Spinal cord (tissue), 10 donors: Measurements from ENCODE around the gene GSTK1. TPM values are rescaled to one million over a fixed set of nuclear protein-coding genes. Genes with fewer than 3 reads are reported as not detected.
A peak's percentile ranks its signal among the peaks of the same experiment; 100 is the strongest.

Experiments used
- DNase-seq, 6 donors: peaks; one replicate each; pipeline versions ENCODE4 v3.0.0 to v3.0.0-alpha.2; 2013 to 2015; ENCODE audit warnings: low spot score in 6 of 6, low read depth in 4 of 6
- H3K27ac ChIP-seq: one replicate; pipeline ENCODE4 v1.5.1; 2013; ENCODE audit warnings: low read depth, low read length, control low read depth
- H3K27me3 ChIP-seq: one replicate; pipeline ENCODE4 v1.6.1; 2013; ENCODE audit warnings: low read length; ENCODE audit not compliant: control insufficient read depth, insufficient read depth
- H3K36me3 ChIP-seq: one replicate; pipeline ENCODE4 v1.6.1; 2013; ENCODE audit warnings: low read length; ENCODE audit not compliant: control insufficient read depth, insufficient read depth
- H3K4me1 ChIP-seq: one replicate; pipeline ENCODE4 v1.6.1; 2013; ENCODE audit warnings: low read length; ENCODE audit not compliant: control insufficient read depth, insufficient read depth
- H3K4me3 ChIP-seq: one replicate; pipeline ENCODE4 v1.5.1; 2013; ENCODE audit warnings: low read depth, low read length, control low read depth
- H3K9me3 ChIP-seq: one replicate; pipeline ENCODE4 v1.6.1; 2013; ENCODE audit warnings: low read length; ENCODE audit not compliant: control insufficient read depth, insufficient read depth
- WGBS: methylation state at CpG from one replicate; pipeline ENCODE4 v1.1.5; 2013; ENCODE audit warnings: missing lambda C conversion rate; ENCODE audit not compliant: insufficient coverage; 5-methylcytosine and 5-hydroxymethylcytosine counted together
- polyA plus RNA-seq, 2 donors: library from polyadenylated mRNA; unstranded; fragments of 120-200 nt; gene quantifications; one replicate each; pipeline ENCODE4 v1.2.1, GENCODE V29; 2013; ENCODE audit not compliant: insufficient read length in 2 of 2
- total RNA-seq, 2 donors: library from RNA; depleted of rRNA in 1 of 2; stranded (reverse); fragments of 120-200 nt in 1 of 2; fragments of >200 nt in 1 of 2; gene quantifications; one replicate each; pipeline versions ENCODE4 v1.2.3 to v1.2.4, GENCODE V29; 2013 to 2014
- donor health status: healthy.

GSTK1 gene
- total and polyA plus RNA-seq, 4 donors = 58.2 to 131 (median 88.1) TPM

DNA sequence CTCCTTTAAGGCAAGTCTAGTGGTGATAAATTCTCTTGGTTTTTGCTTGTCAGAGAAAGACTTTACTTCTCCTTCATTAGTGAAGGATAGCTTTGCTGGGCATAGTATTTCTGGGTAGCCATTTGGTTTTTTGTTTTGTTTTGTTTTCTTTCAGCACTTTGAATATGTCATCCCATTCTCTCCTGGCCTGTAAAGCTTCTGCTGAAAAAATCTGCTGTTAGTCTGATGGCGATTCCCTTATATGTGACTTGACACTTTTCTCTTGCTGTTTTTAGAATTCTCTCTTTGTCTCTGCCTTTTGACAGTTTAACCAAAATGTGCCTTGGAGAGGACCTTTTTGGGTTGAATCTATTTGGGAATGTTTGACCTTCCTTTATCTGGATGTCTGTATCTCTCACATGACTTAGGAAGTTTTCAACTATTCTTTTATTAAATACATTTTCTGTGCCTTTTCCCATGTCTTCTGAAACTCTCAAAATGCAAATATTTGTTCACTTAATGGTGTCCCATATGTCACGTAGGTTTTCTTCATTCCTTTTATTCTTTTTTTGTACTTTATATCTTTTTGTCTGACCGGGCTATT, 26.7 kb upstream of the GSTK1 start:
- no CpG with 5 or more reads among the region's 3 CpGs for WGBS
- no peaks in the 10 kb centered on the region for H3K36me3 ChIP-seq
- H3K9me3 ChIP-seq = peaks cover 3% of the 10 kb centered on the region
- no peak overlapping the region for H3K27ac ChIP-seq
- H3K4me3 ChIP-seq = no peak overlapping the region
- H3K4me1 ChIP-seq = no peaks in the 10 kb centered on the region
- no peaks in the 10 kb centered on the region for H3K27me3 ChIP-seq
- no peak for DNase-seq

DNA sequence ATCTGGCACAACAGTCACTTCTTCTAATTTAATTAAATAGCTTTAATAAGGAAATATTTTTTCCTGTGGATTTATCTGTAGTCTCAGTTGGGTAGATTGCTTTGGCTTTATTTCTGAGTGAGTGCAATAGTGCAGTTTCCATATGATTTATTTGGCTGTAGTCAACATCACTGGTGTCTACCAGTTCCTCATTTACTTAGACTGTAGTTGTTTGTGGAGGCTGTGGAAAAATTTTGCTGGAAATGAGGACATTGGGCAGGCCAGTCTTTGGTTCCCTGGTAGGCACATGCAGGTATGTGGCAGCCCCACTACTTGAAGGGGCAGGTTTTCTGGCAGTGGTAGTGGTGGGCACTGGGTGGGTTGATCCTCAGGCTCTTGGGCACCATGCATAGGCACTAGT, 25.9 kb upstream of the GSTK1 start:
- H3K4me1 ChIP-seq = no peaks in the 10 kb centered on the region
- H3K27ac ChIP-seq = no peak overlapping the region
- no peak for DNase-seq
- no peaks in the 10 kb centered on the region for H3K36me3 ChIP-seq
- H3K27me3 ChIP-seq = no peaks in the 10 kb centered on the region
- no peak overlapping the region for H3K4me3 ChIP-seq
- peaks cover 3% of the 10 kb centered on the region for H3K9me3 ChIP-seq

DNA sequence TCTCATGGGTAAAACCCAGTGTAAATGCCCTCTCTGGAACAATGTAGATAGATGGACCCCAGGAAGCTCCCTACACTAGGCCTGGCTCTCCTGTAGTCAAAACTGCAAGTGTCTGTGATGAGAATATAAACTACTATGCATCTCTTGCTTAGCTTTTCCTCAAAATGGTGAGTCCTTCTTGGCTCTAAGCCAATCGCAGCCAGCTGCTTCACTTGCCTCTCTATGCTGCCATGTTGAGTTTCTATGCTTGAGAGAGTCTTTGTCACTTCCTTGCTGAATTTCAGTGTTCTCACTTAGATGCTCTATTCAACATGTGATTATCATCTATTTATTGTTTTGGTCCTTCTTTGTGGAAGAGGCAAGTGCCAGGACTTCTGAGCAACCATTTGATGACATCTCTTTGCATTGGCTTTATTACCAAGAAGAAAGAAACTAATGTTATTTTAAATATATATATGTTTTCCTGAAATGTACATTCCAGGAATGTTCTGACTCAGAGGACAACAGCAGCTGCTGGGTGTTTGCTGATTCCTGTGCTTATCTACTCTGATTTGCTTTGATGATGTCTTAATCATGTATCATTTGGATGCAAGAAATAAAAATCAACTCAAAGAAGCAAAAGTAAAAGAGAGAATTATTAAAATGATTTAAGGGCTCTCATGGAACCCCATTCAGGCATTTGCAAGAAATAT, 24.8 kb upstream of the GSTK1 start:
- Histone ChIP-seq H3K27me3 (no peaks in the 10 kb centered on the region), H3K4me1 (no peaks in the 10 kb centered on the region), H3K9me3 (peaks cover 3% of the 10 kb centered on the region), H3K36me3 (no peaks in the 10 kb centered on the region), H3K27ac (no peak overlapping the region), H3K4me3 (no peak overlapping the region)
- DNase-seq = peak in 2 of 6 donors; percentile 36 to 54
- WGBS = no CpG with 5 or more reads among the region's 1 CpG

DNA sequence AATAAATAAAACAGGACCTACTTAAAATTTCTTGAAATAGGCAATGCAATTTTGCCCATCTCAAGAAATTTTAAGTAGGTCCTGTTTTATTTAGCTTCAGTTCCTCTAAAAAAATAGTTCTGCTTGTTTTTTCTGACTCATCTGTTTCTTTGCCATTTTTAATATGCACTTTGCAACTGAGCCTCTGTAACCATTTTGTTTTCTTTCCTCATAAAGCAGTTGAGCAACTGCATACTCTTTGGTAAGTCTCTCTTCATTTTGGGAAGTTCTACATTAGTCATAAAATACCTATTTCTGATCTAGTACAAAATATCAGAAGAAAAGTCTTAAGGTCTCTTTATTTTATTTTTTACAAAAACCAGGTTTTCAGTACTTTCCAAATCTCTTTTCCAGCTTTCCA, 23.4 kb upstream of the GSTK1 start:
- DNase-seq = no peak
- H3K4me1 ChIP-seq = no peaks in the 10 kb centered on the region
- no peak overlapping the region for H3K27ac ChIP-seq
- no peaks in the 10 kb centered on the region for H3K36me3 ChIP-seq
- peaks cover 3% of the 10 kb centered on the region for H3K9me3 ChIP-seq
- no peak overlapping the region for H3K4me3 ChIP-seq
- H3K27me3 ChIP-seq = no peaks in the 10 kb centered on the region

DNA sequence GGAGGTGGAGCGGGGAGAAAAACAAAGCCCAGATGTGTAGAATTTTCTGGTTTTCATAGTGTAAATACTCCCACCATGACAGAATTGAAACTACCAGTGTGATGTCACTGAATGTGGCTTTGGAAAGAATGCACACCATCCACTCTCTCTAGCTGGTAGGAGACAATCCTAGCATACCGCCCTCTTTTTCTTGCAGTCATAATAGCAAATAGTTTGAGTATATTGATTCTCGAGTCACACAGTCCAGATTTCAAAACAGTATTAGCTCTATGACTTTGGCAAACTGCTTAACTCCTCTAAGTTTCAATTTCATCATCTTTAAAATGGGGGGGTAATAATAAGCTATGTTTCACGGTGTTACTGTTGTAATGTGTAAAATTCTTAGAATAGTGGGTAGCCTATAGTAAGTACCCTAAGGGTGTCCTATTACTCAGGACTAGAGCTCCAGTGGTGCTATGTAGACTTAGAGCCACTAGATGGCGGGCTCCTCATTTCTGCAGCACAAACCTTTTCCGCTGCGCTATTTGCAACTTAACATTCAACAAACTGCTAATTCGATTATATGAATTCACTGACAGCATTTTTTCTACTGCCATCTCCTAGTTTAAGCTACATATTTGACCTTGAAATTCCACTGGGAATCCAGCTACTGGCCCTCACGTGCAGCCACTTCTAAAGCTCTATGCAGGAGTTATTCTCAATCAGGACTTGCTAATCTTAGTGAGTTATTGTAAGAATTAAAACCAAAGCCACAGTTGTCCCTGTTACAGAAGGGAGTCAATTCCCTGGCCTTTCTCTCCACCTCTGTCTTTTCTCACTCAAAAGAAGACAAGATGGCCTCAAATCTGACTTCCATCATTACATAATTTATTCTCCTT, 22.7 kb upstream of the GSTK1 start:
- DNase-seq = peak; percentile 57 to 94 (median 68)
- H3K27ac ChIP-seq = no peak overlapping the region
- H3K9me3 ChIP-seq = peaks cover 3% of the 10 kb centered on the region
- H3K27me3 ChIP-seq = no peaks in the 10 kb centered on the region
- H3K36me3 ChIP-seq = no peaks in the 10 kb centered on the region
- no peaks in the 10 kb centered on the region for H3K4me1 ChIP-seq
- WGBS = 0% methylated on average over 4 of the region's 9 CpGs
- no peak overlapping the region for H3K4me3 ChIP-seq

DNA sequence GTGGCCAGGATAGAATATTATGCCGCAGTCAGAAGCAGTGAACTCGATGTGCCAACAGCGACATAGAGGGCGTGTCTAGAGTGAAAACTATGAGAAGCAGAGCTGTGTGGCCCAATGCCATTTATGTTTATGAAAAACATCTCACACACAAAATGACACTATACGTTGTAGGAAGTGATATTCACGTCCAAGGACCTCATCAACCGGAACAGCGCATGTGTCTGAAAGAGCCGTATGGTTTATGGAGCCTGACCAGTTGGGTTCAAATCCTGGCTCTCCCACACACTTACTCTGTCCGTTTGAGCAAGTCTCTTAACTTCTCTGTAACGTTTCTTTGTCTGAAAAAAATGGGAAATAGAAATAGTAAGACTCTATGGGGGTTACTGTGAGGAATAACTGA, 20.9 kb upstream of the GSTK1 start:
- Histone ChIP-seq H3K27me3 (no peaks in the 10 kb centered on the region), H3K27ac (no peak overlapping the region), H3K4me3 (no peak overlapping the region), H3K4me1 (no peaks in the 10 kb centered on the region), H3K9me3 (no peaks in the 10 kb centered on the region), H3K36me3 (no peaks in the 10 kb centered on the region)
- no peak for DNase-seq
- 92% methylated on average over 2 of the region's 11 CpGs for WGBS

DNA sequence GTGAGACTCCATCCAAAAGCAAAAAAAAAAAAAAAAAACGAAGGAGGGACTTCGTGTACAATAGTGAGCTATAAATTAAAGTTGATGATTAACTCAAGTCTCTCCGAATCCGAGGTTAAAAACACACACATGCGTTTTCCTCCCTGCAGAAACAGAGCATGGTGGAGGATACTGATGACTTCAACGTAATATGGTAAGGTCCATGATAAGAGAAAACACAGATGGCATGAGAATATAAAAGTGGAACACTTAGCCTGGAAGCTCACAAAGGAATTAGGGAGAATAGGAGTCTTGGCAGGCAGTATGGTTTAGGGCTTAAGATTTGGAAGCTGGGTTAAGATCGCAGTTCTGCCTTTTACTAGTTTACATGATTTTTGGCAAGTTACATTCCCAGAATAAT, 20.1 kb upstream of the GSTK1 start:
- H3K4me3 ChIP-seq = no peak overlapping the region
- no peak overlapping the region for H3K27ac ChIP-seq
- DNase-seq = no peak
- H3K4me1 ChIP-seq = no peaks in the 10 kb centered on the region
- H3K36me3 ChIP-seq = no peaks in the 10 kb centered on the region
- 71% methylated on average over 2 of the region's 7 CpGs for WGBS
- H3K9me3 ChIP-seq = no peaks in the 10 kb centered on the region
- no peaks in the 10 kb centered on the region for H3K27me3 ChIP-seq

DNA sequence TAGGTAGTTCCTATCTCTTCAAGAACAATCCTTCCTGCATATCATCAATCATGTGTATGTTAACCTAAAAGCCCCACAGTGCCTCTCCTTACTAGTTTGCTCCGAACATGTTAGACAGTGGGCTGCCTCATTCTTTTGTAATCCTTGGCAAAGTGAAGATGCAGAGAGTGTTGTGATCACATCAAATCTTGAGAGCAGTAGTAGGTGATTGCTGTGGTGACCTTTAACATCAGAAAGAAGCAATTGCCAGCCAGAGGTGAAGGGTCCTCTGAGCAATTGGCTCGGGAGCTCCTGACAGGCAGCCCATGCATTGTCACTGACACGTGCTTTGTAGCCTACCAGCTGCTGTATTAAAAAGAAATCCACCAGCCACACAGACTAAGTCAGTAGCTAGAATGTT, 19.6 kb upstream of the GSTK1 start:
- H3K36me3 ChIP-seq = no peaks in the 10 kb centered on the region
- H3K4me3 ChIP-seq = no peak overlapping the region
- no peaks in the 10 kb centered on the region for H3K4me1 ChIP-seq
- H3K27me3 ChIP-seq = no peaks in the 10 kb centered on the region
- 14% methylated on average over 1 of the region's 3 CpGs for WGBS
- no peaks in the 10 kb centered on the region for H3K9me3 ChIP-seq
- no peak overlapping the region for H3K27ac ChIP-seq
- DNase-seq = no peak

DNA sequence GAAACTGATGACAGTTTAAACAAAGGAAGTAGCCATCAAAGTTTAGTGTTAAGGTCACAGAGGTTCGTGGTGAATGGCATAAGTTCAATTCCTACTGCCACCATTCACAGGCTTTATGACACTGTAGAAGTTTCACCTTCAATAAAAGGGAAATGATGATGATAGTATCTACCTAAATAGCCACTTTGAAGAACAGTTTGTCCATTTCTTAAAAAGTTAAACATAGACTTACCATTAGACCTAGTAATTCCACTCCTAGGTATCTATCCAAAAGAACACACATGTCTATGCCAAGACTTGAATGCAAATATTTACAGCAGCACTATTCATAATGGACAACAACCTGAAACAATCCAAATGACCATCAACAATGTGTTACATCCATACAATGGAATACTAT, 18.9 kb upstream of the GSTK1 start:
- Histone ChIP-seq H3K36me3 (no peaks in the 10 kb centered on the region), H3K4me3 (no peak overlapping the region), H3K4me1 (no peaks in the 10 kb centered on the region), H3K27me3 (no peaks in the 10 kb centered on the region), H3K9me3 (no peaks in the 10 kb centered on the region), H3K27ac (no peak overlapping the region)
- DNase-seq = no peak
- no CpG with 5 or more reads among the region's 1 CpG for WGBS

DNA sequence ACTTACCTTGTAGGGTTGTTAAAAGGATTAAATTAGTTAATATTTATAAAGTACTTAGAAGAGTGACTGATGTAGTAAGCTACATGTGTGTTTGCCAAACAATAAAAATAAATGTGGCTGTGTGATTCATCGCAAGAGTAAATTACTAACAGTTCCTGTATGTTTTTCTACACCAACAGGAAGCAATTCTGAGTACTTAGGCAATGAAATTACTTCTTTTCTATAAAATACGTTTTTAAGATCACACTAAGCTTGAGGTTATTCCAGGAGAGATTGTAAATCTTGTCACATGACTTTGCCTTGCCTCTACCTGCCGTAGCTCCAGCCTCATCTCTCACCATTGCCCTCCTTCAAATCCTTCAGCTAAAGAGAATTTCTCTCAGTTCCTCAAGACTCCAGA, 18.1 kb upstream of the GSTK1 start:
- Histone ChIP-seq H3K9me3 (no peaks in the 10 kb centered on the region), H3K4me3 (no peak overlapping the region), H3K27ac (no peak overlapping the region), H3K36me3 (no peaks in the 10 kb centered on the region), H3K27me3 (no peaks in the 10 kb centered on the region), H3K4me1 (no peaks in the 10 kb centered on the region)
- WGBS = 100% methylated on average over 1 of the region's 3 CpGs
- no peak for DNase-seq
